Raji (cell line): ENCODE data around the gene NIF3L1.

Experiments used
- POLR2A ChIP-seq: IDR thresholded peaks from 2 replicates; pipeline ENCODE4 v1.6.1; 2011; ENCODE audit warnings: low read depth, low read length, control low read depth; ENCODE audit not compliant: insufficient read depth

Gene NIF3L1

DNA sequence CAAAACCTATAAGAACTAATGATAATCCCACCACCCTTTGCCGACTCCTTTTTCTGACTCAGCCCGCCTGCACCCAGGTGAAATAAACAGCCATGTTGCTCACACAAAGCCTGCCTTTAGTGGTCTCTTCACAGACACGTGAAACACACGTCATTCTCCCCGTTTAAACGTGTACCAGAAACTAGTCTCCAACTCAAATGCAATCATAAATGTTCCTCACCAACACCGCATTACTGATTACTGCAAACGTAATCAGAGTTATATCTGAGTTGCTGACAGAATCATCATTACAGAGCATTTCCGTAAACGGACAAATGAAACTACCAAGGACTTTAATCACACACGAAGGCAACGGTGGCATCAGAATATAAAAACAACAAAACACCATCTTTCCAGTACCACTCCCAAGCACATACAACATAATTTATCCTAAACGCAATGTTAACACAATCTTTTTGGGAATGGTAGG is 26.6 kb upstream of the NIF3L1 start:
- TF ChIP-seq POLR2A: no peak

DNA sequence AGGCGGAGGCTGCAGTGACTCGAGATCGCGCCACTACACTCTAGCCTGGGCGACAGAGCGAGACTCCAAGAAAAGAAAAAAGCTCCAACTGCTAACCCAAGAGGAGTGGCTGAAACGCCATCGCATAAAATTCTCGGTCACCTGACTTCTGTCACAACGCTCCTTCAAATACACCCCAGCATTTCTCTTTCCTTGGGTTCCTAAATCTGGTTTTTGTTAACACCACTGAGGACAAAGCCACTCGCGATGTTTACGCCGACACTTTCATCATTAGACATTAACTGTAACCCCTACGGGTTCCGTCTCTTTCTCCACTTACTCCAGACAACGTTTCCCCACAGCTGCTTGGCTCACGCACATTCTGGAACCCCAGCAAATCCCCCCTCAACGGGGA is 25.4 kb upstream of the NIF3L1 start:
- TF ChIP-seq POLR2A: no peak

DNA sequence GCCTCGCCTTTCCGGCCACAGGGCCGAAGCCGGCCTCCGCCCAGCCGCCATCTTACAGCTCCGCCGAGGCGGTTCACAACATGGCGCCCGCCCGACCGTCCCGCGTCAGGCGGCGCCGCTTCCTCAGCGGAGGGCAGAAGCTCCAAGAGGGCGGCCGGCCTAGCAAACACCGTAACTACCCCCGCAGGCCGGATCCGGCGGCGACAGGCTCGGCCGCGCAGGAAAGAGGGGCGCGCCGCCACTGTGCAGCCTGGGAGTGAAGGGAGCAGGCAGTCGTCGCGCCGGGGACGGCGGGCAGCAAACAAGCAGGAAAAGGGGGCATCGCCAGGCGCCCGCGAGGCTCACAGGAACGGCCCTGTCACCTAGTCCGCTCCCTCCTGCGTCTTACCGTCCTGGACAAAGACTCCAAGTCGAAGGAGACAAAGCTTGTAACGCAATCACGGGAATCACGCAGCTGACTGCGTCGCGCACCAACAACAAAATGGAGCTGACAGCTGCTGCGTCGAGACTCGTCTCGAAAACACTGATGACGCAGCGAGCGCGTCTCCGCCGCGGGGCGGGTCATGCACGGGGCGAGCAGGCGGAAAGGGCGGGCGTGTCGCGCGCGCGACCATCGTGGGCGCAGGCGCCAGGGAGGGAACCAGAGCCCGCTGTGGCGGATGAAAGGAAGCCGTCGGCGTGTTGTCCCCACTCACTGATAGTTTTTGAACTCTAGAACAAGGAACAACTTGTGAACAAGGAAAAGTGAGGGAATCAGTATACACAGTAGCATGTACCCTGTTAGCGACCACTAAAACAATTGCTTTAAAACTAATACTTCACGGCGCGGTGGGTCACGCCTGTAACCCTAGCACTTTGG is 24.8 kb upstream of the NIF3L1 start, which contains the start of gene CLK1:
TSS of gene CLK1 (minus strand) at position 483 of the 859 bp plus-strand sequence. CDS start 2,796 bp downstream, outside the sequence.
- TF ChIP-seq POLR2A: peak; percentile 100

DNA sequence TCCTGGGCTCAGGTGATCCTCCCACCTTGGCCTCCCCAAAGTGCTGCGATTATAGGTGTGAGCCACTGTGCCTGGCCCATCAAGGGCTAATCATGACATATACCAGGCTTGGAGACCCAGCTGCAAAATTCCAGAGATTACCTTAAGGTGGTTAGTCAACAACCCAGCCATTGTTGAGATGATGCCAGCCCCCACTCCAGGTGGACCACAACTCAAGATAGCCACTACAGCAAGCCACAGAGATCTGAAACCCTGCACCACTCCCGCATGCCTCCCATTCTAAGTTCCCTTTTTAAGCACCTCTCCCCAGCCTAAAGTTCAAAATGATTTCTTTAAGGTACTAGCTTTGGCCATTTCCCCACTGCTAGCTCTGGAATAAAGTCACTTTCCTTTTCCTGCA is 20.2 kb upstream of the NIF3L1 start:
- TF ChIP-seq POLR2A: no peak

DNA sequence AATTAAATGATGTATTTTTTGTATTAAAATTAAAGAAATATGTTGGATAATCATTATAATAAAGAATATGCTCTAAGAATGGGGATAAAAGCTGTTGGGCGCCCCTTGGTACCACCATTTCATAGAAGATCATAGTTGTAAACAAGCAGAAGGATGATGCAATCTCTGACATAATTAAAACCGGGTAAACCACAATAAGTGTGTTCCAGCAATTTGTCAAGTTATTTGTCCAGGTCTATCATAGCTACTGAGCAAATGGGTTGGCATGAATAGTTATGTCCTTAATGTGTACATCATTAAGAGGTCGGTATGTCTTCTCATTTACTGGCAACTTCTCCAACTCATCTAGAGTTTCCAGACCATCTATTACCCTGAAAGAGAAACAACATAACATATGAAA is 18.0 kb upstream of the NIF3L1 start:
- TF ChIP-seq POLR2A: no peak

DNA sequence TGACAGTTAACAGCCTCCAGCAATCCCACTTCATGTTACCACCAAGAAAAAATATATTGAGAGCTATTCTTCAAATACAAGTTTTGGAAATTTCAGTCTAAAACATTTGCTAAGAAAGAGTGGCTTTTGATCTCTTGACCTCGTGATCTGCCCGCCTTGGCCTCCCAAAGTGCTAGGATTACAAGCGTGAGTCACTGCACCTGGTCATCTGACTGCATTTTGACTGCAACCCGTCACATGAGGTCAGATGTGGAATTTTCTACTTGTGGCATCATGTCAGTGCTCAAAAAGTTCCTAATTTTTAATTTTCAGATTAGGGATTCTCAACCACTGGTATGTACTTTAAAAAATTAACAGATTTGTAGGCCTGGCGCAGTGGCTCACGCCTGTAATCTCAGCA is 15.6 kb upstream of the NIF3L1 start:
- TF ChIP-seq POLR2A: no peak

DNA sequence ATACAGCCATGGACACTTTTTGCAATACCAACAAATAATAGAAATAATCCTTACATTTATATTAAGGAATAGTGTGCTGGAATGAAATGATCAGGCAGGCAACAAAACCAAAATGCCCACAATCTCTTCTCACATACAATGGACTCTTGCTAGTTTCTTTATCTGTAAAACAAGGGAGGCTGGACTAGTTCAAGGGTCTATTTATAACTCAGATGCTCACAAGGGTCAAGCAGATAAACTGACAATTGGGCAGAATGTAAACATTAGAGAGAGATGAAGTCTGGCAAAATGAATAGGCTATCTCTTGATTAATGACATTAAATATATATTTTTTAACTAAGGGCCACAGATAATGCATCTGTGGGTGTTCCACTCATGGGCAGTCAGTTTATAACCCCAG is 11.7 kb upstream of the NIF3L1 start:
- no peak for TF ChIP-seq POLR2A

DNA sequence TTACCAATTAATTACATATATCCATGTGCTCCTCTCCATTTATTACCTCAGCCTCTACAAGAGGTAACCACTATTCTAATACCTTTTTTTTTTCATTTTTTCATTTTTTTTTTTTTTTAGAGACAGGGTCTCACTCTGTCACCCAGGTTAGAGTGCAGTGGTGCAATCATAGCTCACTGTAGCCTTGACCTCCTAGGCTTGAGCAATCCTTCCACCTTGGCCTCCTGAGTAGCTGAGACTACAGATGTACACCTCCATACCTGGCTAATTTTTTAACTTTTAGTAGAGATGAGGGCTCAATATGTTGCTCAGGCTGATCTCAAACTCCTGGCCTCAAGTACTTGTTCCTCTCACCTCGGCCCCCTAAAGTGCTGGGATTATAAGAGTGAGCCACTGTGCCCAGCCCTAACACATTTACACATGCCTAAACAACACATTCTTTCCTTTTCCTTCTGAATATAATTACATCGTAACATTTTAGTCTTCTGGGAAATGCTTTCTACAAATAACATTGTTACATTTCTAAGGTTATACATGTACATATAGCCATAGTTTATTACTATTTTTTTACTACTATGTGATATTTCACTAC is 10.8 kb upstream of the NIF3L1 start:
- no peak for TF ChIP-seq POLR2A

DNA sequence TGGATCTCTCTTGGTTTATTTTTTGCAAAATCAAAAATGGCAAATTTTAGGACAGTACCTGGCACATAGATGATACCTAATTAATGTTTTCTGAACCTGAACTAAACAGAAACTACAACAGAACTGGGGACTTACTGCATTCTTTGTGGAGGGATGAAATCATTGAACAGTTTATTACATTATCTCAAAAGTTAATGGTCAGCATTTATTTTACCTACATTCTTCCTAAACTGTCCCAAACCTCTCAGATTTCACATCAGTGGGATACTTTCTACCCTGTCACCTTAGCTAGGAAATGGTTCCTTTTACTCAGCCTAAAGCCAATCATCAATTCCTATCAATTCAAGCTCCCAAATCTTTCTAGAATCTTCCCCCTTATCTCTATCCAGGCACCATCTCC is 10.3 kb downstream of the NIF3L1 start:
- TF ChIP-seq POLR2A: no peak

DNA sequence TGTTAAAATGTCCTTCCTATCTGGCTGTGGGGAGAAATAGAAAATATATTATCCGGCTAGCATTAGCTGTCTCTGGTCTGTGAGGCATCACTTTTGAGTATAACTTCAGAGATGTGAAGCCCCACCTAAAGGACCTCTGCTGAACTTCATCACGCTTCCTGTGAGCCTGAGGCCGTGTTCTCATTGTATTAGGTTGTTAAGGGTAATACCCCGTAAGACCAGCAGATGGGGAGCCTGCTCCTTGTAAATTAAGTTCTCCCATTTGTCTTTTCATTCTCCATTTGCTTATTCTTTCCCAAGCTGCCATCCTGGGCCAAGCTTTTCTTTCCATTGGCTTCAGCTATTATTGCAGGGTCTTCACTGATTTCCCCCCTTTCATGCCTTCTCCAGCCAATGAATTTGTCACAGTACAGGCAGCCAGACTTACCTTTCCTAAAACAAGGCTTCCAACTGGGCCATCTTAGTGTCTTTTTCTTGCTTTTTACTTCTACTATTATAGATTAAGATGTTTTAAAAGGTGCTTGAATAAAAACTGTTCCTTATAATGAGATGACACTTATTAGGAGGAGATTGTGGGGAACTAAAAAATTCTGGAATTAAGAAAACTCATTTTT is 12.4 kb downstream of the NIF3L1 start:
- TF ChIP-seq POLR2A: no peak

DNA sequence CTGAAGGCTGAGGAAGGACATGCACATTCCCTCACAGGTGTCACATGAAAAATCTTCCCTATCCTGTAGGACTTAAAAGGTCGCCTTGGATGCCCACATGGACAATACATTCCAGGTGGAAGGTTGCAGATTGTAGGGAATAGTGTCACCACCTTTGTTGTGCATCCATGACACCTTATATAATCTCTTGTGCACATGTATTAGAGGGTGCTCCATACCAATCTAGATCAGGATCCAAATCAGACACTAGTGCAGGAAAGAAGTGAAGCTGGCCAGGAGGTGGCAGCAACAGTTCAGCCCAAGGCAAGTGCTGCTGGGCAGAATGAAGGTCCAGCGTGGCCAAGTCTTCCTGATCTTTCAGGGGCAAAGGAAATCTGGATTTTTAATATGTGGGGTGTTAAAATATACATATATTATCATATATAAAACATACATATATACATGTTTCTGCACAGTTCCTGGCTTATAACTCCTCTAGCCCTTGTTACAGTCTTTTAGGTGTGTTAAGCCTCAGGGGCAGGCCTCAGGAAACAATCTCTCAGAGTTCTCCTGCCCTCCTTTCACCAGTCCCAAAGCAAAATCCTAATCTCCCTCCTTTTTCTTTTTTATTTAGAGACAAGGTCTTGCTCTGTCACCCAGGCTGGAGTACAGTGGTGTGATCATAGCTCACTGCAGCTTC is 16.6 kb downstream of the NIF3L1 start:
- TF ChIP-seq POLR2A: no peak

DNA sequence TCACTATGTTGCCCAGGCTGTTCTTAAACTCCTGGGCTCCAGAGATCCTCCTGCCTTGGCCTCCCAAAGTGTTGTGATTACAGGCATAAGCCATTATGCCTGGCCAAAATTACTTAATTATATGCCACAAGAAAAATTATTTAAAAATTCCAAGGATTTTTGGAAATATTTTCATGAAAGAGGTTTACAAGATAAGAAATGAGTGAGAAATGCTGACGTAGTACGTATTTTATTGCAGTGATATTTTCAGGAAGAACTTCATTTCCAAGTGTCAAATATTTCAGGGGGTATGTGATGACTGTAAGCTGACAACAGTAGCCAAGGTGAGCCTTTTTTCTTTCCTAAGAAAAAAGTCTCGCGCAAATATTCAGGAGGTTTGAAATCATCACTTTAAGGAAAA is 20.8 kb downstream of the NIF3L1 start:
- TF ChIP-seq POLR2A: no peak

DNA sequence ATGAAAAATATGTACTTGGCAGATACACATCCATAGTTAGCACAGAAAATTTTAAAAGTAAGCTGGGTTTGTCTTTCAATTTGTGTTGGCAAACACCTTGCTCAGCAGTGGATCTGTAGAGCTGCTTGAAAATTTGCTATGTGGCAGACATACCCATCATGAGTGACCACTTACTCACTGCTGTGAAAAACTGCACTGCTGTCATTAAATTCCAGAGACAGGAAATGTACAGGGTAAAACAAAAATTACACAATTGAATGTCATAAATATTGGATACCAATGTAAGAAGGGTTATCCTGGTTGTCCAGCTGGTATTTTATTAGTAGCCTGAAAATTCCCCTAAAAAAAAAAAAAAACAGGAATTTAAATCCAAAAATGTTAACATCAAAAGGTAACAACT is 24.5 kb downstream of the NIF3L1 start:
- TF ChIP-seq POLR2A: no peak

DNA sequence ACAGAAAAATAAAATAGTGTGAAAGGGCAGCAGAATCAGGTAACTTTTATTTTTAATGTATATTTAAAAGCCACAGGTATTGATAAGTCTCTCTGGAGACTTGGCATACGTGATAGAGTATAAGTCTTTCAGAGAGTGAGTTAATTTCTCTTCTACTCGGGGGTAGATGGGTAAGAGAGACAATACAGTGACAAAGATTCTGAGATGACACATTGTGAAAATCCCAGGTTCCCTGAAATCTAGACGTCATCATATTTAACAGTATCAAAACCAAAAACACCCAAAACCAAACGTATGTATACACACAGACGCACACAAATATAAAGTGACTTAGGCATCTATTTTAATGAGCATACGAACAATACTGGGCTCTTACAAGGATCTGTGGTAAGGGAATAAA is 33.3 kb downstream of the NIF3L1 start:
- no peak for TF ChIP-seq POLR2A

DNA sequence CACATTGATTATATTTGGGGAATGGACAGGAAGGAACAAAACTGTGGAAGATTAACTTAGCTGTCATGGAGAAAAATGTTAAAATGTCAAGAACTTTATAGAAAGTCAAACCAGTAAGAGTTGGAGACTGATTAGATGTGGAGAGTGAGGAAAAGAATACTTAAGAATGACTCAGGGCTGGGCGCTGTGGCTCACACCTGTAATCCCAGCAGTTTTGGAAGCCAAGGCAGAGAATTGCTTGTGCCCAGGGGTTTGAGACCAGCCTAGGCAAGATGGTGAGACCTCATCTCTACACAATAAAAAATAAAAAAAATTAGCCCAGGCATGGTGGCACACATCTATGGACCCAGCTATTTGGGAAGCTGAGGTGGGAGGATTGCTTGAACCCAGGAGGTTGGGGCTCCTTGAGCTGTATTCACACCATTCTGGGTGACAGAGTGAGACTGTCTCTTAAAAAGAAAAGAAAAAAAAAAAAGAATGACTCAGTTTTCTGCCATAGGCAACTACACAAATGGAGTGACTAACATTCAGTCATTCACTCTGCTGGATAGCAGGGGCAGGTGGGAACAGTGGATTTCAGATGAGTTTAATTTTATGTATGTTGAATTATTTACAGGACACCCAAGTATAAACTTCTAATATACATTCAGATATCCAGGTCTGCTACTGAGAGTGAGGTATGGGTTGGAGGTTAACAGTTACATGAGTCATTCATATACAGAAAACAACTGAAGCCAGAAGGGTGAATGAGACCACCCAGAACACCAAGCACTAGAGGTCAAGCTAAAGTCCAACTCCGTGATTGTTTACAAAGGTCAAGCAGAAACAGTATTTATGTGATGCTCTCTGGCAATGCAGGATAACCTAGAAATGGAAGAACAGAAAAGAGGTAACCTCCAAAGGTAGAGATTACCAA is 40.4 kb downstream of the NIF3L1 start:
- no peak for TF ChIP-seq POLR2A
